Measurements from ENCODE around the gene LUZP1. TPM values are rescaled to one million over a fixed set of nuclear protein-coding genes. Genes with fewer than 3 reads are reported as not detected.
A peak's percentile ranks its signal among the peaks of the same experiment; 100 is the strongest.

The LUZP1 gene
- total RNA-seq, 4 donors from 2014 or later: 28.3 to 46.4 (median 33.3) TPM

- Histone ChIP-seq H3K9me3 (no peaks in the 10 kb centered on the region), H3K4me3 (no peak overlapping the region), H3K36me3 (no peaks in the 10 kb centered on the region), H3K27ac (peak overlapping the region; percentile 28 to 81 (median 51)), H3K27me3 (no peaks in the 10 kb centered on the region), H3K4me1 (peaks cover 28 to 60% (median 34%) of the 10 kb centered on the region in 4 donors)
- intact Hi-C loops (cut with DNase I; ENCODE audit: low total_unique reads) (no loop called here), in situ Hi-C loops (cut with MboI; ENCODE audit: low pct_ligation_motif_present in 1 of 4, low pct_unique_long_range_greater_than_20kb in 1 of 4, low sequenced_read_pairs in 3 of 4) (no loop called here)
- TF ChIP-seq POLR2A (IDR thresholded peaks at IDR 0.05): no peak
- peak in 2 of 3 donors; percentile 22 to 44 for TF ChIP-seq POLR2AphosphoS5 (IDR thresholded peaks at IDR 0.05)
- DNase-seq: no peak
- 65 to 75% methylated on average over 2 to 3 of the region's 3 CpGs for WGBS, 2 donors (ENCODE audit: low coverage in 1 of 2)
These were observed 68.4 kb downstream of the LUZP1 start for GRCh38 chr1:23100074-23100748.

- TF ChIP-seq POLR2AphosphoS5 (IDR thresholded peaks at IDR 0.05) (no peak), CTCF (IDR thresholded peaks at IDR 0.05) (no peak), POLR2A (IDR thresholded peaks at IDR 0.05) (no peak), EP300 (IDR thresholded peaks at IDR 0.05; ENCODE audit: low read depth) (no peak)
- in situ Hi-C loops (cut with MboI; ENCODE audit: low pct_ligation_motif_present in 1 of 4, low pct_unique_long_range_greater_than_20kb in 1 of 4, low sequenced_read_pairs in 3 of 4) (loop anchor here in 3 of 4 donors (5.0 kb wide), 1 partner anchor 88 kb away; no protein-coding TSS in a partner anchor), intact Hi-C loops (cut with DNase I; ENCODE audit: low total_unique reads) (no loop called here)
- Histone ChIP-seq H3K27me3 (no peaks in the 10 kb centered on the region), H3K4me3 (no peak overlapping the region), H3K36me3 (peaks cover 0 to 3% (median under 1%) of the 10 kb centered on the region in 4 donors), H3K27ac (peak overlapping the region in 1 of 4 donors; percentile 81), H3K9me3 (no peaks in the 10 kb centered on the region), H3K4me1 (peaks cover 28 to 59% (median 34%) of the 10 kb centered on the region in 4 donors)
- no peak for DNase-seq
- 67 to 95% methylated on average over 1 of the region's 1 CpG for WGBS, 2 donors (ENCODE audit: low coverage in 1 of 2)
These were observed 69.5 kb downstream of the LUZP1 start for GRCh38 chr1:23099171-23099536.

GRCh38 chr1:23098463-23099170 is 70.0 kb downstream of the LUZP1 start:
- no peak overlapping the region for H3K27ac ChIP-seq
- in situ Hi-C loops (cut with MboI; ENCODE audit: low pct_ligation_motif_present in 1 of 4, low pct_unique_long_range_greater_than_20kb in 1 of 4, low sequenced_read_pairs in 3 of 4): loop anchor here in 3 of 4 donors (5.0 kb wide), 1 partner anchor 89 kb away; no protein-coding TSS in a partner anchor
- intact Hi-C loops (cut with DNase I; ENCODE audit: low total_unique reads): loop anchor here (1.0 kb wide), 1 partner anchor 87 kb away; no protein-coding TSS in a partner anchor

GRCh38 chr1:23097316-23097715 is 71.3 kb downstream of the LUZP1 start:
- no peaks in the 10 kb centered on the region for H3K9me3 ChIP-seq
- H3K36me3 ChIP-seq: peaks cover 0 to 19% (median 9%) of the 10 kb centered on the region in 4 donors
- TF ChIP-seq EP300 (IDR thresholded peaks at IDR 0.05; ENCODE audit: low read depth) (no peak), CTCF (IDR thresholded peaks at IDR 0.05) (no peak), POLR2A (IDR thresholded peaks at IDR 0.05) (no peak), POLR2AphosphoS5 (IDR thresholded peaks at IDR 0.05) (no peak)
- H3K27me3 ChIP-seq: no peaks in the 10 kb centered on the region
- H3K27ac ChIP-seq: no peak overlapping the region
- WGBS, 2 donors (ENCODE audit: low coverage in 1 of 2): 72 to 83% methylated on average over 6 of the region's 6 CpGs
- H3K4me3 ChIP-seq: no peak overlapping the region
- H3K4me1 ChIP-seq: peaks cover 15 to 44% (median 24%) of the 10 kb centered on the region in 4 donors
- in situ Hi-C loops (cut with MboI; ENCODE audit: low pct_ligation_motif_present in 1 of 4, low pct_unique_long_range_greater_than_20kb in 1 of 4, low sequenced_read_pairs in 3 of 4) (loop anchor here in 3 of 4 donors (5.0 kb wide), 1 partner anchor 90 kb away; no protein-coding TSS in a partner anchor), intact Hi-C loops (cut with DNase I; ENCODE audit: low total_unique reads) (no loop called here)
- no peak for DNase-seq

More at GRCh38 chr1:23098463-23099170, 70.0 kb downstream of the LUZP1 start:
- WGBS, 2 donors (ENCODE audit: low coverage in 1 of 2): 42 to 46% methylated on average over 9 to 12 of the region's 12 CpGs
- peak; percentile 65 for DNase-seq
- TF ChIP-seq POLR2A (IDR thresholded peaks at IDR 0.05): no peak
- no peak for TF ChIP-seq EP300 (IDR thresholded peaks at IDR 0.05; ENCODE audit: low read depth)
- TF ChIP-seq CTCF (IDR thresholded peaks at IDR 0.05): peak; percentile 87 to 96 (median 93)
- peak in 1 of 3 donors; percentile 15 for TF ChIP-seq POLR2AphosphoS5 (IDR thresholded peaks at IDR 0.05)
- H3K27me3 ChIP-seq: no peaks in the 10 kb centered on the region
- no peaks in the 10 kb centered on the region for H3K9me3 ChIP-seq
- H3K4me3 ChIP-seq: no peak overlapping the region
- H3K36me3 ChIP-seq: peaks cover 0 to 8% (median 4%) of the 10 kb centered on the region in 4 donors
- H3K4me1 ChIP-seq: peaks cover 28 to 56% (median 34%) of the 10 kb centered on the region in 4 donors

Measured in transverse colon (tissue), 4 donors.